CD4-positive, alpha-beta T cell treated with Interferon gamma for 1 hour (primary cell): ENCODE results near the gene MRPL9.

Source experiments
- DNase-seq: peaks from one replicate; pipeline ENCODE4 v3.0.0-alpha.2; 2020

MRPL9 gene

DNA sequence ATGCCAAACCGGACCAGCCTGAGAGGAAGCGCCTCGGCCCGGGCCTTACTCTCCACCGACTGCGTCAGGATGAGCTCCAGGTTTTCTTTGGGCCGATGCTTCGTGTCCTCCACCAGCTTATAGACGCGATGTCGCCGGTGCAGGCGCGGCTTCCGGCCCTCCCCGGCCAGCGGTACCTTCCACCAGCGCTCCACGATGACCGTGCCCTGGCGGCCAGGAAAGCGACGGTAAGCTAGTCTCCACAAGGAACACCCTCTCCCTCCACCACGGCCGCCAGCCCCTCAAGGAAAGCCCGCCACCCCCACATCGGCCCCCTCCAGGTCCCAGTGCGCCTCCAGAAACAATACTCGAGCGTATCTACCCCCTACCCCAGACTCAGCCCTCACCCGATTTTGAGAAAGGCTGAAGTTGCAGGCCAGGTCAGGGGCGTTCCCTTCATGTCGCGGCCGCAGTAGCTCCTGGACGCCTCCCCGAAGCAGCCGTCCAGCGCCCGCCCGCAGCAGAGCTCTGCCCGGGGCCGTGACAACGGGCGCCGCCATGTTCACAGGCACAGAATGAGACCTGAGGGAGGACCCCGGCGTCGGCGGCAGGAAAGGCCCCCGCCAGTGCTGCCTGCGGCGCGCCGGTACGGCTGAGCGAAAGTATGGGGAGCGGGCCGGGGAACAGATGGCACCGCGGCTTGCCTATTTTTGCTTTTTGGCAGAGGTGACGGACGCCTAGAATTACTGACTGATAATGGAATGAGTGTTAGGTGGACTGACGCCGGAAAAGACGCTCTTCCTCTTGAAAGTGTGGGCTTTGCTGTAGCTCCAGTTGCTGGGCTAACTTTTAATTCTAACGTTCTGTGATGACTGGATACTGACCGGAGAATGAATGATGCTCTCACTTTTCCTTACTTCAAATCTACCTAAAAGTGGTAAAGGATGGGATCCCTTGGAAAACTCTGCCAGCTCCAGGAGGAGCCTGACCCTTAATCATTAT is at the start of gene MRPL9:
Gene MRPL9 (minus strand): TSS at position 556 of the 981 bp plus-strand sequence. CDS start 17 bp downstream, at position 539.
- peak; percentile 81 for DNase-seq

DNA sequence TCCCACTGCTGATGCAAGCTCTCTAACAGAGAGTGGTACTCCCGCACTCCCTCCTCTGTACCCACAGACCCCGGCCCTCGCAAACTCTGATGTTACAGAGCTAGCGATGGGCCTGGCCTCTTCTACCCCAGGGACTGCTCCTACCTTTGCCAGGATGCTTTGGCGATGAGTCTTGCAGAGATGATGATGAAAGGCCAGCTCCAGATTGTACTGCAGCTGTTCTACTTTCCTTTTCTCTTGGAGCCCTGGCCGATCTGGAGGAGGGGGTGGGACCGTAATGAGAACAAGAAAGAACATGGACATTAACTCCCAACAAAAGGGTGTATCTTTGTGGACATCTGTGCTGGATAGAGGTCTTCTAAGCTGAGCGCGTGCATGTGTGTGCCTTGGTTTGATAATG is 47.9 kb upstream of the MRPL9 start:
- no peak for DNase-seq

DNA sequence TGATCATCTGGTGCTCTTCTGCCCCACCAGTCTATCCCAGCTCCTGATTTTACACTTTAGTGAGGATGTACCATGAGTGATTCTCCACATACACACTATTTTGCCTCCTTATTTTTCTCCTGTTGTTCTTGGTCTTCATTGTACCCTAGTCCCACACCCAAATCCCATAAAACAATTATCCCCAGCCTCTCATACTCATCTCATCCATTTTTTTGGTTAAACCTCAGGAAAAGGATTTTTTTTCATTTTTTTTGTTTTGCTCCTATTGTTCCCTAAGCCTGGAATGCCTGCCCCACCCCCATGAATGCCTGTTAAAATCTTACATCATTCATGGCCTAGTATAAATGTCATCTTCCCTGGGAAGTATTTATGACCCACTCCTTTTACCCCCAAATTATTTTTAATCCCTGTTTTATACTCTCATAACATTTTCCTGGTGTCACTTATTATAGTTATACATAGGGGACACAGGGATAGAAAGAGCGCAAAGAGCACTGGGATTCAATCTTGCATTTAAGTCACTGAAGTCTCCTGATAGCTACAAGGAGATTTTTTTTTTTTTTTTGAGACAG is 46.8 kb upstream of the MRPL9 start:
- no peak for DNase-seq

DNA sequence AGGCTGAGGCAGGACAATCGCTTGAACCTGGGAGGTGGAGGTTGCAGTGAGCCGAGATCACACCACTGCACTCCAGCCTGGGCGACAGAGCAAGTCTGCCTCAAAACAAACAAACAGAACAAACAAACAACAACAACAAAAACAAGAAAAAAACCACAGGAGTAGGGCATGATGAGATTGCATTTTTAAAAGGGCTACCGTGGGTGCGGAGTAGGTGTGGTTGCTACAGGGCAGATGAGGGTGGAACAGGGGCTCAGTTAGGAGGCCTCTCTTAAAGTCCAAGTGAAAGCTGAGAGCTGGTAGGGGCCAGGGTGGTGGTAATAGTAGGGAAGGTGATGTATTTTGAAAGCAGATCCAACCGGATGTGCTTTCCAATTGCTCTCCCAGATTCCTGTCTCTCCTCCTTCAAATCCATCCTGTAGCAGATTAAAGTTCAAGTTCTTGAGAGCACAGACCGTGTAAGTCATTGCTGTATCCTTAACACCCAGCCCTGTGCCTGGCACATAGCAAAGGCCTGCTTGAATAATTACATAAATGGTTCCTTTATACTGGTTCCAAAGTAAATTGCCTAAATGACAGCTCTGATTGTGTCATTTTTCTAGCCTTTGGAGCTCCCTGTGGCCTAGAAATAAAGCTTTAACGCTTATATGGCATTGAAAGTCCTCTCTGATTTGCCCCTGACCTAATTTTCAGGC is 46.1 kb upstream of the MRPL9 start:
- DNase-seq: no peak

DNA sequence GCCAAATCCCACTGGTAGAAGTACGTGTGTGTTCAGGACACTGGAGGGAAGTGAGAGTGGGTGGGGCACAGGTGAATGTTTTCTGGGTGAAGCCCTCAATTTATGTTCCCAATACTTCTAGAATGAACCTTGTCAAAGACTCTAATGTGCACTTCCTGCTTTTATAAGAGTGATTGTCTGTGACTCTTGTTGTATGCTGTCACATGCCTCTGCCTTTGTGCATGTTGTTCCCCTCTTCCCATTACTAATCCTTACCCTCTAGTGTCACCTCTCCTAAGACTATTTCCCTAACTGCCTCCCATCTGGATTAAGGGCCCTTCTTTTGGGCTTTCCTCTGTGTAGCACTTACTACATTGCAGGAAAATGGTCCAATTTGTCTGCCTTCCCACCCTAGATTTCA is 44.5 kb upstream of the MRPL9 start:
- DNase-seq: no peak

DNA sequence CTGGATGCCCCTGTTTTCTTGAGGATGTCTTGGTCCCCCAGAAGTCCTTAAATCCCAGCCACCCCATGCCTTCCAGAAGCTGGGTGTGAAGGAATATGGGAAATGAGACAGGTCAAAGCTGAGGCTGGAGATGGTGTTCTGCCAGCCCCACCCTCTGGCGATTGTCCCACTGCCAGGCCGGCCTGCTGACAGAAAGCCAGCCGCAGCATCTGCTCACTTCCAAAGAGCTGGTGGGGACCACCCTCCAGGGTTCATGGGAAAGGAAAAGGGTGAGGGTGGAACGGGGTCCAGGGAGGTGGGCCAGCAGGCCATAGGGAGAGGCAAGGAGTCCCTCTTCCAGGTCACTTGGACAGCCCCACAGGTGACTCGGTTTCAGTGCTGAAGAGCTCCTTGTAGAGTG is 43.8 kb upstream of the MRPL9 start:
- no peak for DNase-seq

DNA sequence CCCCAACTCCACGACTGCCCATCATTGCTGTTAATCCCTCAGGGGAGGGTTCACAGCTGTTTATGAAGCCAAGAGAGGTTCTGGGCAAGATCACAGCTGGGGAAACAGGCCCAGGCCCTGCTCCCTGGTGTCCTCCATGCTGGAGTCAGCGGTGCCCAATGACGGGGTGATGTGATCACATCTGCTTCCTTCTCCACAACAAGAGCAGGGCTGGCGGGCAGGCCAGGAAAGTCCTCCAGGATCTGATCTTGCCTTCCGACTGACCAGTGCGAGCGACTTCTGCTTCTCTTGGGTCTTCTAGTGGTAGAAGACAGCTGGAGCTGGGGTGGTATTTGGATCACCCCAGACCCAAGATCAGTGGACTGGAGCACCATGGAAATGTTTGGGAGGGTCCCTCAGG is 42.9 kb upstream of the MRPL9 start:
- no peak for DNase-seq

DNA sequence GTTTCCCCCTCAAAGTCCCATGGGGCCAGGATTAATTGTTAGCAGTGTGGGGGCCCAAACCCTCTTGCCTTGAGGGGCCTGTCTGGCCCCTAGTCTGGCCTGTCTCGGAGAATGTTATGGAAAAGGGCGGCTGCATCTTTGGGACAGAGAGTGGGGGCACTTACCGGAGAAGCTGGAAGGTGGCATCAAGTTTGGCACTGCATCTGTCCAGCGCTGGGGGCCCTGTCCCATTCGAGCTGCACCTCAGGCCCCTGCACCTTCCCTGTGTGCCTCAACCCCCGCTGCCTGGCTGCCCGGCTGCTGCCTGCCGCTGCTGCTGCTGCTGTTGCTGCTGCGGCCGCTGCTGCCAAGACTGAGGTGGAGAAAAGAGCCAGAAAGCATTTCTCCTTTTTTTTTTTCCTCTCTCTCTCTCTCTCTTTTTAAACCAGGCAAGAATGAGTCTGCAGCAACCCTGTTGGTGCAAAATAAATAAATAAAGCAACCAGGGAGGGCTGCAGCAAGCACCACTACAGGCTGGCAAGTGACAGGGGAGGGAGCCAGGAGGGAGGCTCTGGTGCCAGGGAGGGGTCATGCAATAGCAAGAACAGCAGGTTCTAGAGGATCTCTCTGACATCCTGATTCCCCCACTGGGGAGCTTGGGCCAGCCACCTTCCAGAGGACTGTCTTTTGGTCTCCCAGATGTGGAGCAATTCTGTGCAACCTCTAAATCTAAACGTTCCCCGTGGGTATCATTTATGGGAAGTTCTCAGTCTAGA is 41.9 kb upstream of the MRPL9 start, which contains the start of gene LINGO4:
Gene LINGO4 (minus strand): TSS at position 354 of the 755 bp plus-strand sequence. CDS start 2,715 bp downstream, outside the sequence.
- no peak for DNase-seq

DNA sequence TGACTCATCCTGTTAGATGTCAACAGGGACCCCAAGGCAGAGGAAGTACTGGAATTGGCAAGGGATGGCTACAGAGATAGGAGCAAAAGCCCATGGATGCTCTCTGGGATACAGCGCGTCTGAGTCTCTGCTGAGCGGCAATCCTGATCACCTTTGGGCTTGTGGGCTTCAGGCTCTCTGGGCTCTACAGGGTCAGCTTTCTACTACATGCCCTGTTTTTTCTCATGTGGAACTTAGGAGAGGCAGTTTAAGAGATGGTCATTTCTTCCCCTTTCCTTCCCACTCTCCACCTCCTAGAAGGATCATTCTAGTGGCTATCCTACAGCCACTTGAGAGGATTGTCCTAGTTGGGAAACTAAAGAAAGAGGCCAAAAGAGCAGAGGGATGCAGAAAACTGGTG is 40.6 kb upstream of the MRPL9 start:
- no peak for DNase-seq

DNA sequence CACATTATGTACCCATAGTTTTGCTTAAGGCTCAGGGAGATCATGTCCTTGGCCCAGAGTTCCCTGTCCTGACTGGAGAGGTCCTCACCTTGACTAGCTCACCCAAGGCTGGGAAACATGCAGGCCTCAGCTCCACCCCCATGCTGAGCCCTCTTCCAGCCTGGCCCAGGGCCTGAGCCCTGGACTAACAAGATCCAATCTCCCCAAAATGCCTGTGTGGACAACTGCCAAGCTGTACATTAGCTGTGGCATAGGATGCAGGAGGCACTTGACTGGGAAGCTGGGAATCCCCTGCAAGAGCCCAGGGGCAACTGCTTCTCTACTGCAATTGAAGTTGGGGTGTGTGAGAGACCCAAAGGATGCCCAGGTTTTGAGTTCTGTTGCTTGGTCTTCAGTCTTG is 39.9 kb upstream of the MRPL9 start:
- DNase-seq: no peak

DNA sequence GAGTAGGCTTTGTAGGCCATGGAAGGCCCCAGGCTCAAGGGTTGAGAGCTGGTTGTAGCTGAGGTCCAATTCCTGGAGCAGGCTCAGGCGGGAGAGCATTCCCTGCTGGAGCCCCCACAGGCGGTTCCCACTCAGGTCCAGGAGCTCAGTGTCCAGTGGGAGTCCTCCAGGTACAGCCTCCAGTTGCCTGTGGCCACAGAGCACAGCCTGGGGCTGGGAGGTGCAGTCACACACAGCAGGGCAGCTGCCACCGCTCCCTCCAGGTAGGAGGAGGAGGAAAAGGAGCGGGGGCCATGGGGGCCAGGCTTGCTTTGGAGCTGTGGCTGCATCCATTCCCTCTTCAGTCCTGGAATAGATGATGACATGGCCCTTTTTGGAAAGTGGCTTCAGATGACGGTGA is 39.1 kb upstream of the MRPL9 start:
- DNase-seq: no peak

DNA sequence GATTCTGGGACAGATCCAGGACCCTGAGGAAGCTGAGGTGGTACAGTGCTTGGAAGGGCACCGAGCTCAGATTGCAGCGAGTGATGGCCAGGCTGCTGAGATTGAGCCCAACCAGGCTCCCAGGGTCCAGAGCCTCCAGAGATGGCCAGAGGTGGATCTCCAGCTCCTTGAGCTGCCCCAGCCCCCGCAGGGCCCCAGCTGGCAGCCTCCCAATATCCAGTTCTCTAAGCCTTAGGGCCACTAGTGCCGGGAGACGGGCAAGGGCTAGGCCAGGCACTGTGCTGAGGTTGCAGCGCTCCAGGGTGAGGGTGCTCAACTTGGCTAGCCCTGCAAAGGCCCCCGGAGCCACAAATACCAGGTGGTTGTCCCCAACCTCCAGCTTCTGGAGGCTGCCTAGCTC is 38.5 kb upstream of the MRPL9 start:
- no peak for DNase-seq

DNA sequence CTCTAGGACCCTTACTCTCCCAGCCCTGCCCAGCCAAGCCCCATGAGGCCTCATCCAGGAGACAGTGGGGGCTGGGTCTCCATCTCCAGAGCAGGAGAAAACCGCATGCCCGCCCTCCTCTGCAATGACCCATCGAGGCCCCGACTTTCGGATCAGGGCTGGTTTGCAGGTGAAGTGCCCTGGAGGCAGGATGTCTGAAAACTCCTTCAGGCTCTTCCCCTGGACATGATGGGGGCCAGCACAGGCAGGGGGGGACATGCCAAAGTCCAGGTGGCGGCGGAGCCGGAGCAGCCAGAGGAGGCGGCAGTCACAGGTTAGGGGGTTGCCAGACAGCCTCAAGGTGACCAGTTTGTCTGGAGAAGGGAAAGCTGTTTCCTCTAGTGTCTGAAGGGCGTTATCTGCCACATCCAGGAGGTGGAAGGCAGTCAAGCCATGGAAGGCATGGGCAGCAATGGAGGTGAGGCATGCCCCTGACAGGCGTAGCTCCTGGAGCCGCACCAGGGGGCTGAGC is 38.1 kb upstream of the MRPL9 start:
- no peak for DNase-seq

DNA sequence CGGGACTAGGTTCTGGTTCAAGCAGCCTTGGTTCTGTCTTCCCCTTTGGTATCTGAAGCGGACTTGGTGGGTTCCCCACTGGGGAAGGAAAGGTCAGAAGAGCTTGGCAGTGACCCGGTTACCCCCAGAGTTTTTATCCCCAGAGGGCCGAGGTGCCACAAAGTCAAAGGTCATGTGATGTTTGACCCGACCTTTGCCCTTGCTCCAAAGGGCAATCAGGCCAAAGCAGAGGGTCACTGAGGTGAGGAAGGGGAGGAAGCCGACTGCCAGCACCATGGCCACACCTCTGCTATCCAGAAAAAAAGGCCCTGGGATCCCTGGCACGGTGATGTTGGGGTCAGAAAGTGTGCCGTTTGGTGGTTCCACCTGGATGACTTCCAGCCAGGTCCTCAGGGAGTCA is 37.5 kb upstream of the MRPL9 start:
- DNase-seq: no peak

DNA sequence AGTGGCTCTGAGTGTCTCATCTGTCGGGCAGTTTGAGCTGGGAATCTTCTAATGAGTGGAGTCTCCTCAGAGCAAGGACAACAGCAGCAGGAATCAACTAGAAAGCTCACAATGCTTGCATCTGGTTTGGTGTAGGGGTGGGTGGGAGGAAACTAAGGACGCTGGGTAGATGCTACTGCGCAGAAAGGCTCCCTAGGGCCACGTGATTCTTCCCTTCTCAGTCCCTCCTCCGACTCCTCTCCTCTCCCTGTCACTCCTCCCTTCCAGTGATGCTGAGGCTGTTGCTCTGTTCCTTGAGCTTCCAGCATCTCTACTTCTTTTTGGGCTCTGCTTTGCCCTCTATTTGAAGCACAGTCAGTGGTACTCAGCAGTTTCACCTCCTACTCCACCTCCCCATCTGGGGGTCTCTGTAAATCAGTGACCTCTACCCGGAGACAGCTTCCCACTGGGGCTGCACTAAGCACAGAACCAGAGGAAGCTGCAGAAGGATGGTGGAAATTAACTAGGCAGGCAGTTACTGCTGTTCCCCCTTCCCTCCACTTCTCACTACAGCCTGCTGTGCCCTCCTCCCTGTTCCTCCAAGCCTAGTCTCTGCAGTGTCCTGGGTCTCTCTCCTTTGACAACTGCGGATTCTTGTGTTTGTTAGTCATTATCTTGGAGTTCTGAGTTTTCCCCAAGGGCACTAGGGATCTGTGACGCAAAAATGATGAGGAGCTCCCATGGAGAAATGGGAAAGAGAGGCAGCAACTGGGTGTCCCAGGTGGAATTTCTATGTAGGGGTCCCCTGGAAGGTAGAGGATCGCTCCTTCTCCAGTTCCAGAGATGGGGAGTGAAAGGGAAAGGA is 36.1 kb upstream of the MRPL9 start:
- DNase-seq: no peak

DNA sequence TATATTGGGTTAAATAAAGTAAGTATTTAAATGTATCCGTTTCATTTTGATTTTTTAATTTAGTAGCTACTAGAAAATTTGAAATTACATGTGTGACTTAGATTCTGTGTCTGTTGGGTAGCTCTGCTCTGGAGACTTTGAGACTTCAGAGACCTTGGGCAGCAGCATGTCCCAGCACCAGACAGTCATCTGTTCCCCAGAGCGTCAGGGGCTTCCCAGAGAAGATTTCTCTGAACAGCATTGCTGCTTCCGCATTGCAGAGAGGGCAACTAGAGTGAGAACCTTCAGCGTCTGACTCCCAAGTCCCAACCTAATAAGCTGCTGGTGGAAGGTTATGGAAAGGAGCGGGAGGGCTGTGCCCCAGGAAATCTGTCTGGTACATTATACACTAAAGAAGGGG is 35.3 kb upstream of the MRPL9 start:
- DNase-seq: no peak

DNA sequence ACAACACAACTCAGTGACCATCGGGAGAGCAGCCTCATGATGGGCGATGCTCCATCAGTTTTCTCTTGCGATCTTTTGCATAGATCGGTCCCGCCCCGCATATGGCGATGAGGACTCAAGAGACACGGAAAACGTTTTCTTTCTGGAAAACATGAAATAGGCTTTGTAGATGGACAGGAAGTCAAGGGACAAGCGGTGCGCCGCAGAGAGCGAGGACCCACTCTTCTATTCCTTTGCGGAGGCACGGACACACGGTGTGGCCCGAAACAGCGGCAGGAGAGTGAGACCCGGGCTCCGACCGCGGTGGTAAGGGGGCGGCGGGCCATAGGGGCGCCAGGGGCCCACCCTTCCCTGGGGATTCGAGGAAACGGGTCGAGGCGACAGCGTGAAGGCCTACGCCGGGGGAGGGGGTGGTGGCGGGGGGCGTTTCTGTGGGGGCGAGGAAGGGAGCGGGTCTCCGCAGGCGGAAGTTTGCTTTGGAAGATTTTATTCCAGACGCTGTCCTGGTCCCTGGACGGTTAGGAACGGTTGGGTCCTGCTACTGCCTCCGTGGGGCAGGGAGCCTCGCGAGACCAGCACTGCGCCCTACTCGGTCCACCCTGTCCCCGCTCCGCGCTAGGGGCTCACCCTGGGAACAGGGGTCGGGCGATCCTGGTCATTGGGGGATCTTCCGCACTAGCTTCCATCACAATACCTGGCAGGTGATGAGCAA is 27.8 kb upstream of the MRPL9 start:
- no peak for DNase-seq

DNA sequence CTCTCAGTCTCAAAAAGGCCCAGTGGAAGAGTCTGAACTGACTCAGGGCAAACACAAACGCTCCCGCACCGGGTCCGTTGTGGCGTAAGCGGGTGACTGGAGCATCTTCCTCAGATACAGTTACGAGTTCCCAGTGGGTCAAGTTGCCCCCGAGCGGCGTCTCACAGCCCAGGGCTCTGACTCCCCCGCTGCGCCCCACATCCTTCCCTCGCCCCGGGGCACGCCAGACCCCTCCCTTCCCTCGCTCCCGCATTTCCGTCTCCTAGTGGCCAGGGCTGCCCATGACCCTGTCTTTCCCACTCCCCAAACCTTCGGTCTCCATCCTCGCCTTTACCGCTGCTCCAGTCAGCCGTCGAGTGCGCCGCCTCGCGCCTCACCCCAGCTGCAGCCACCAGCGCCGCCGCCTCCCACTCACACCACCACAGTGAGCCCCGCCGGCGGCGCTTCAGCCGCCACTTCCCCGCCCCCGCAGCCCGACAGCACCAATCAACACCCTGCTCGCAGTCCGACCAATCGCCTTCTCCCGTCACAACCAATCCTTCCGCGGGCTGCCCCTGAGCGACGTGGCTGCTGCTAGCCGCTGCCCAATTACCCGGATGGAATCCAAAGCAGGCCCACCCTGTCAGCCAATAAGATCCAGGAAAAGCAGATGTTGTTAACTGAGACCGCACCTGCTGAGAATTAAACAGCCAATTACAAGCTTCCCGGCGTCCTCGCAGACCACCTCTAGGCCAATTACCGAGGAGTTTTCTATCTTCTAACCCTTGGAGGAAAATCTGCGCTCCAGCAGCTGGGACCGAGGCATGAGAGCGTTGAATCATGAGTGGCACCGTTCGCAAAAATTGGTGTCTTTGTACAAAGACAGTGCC is 27.0 kb upstream of the MRPL9 start, which contains the start of gene TDRKH:
Gene TDRKH (minus strand): TSS at position 430 of the 869 bp plus-strand sequence. CDS start 7,478 bp downstream, outside the sequence.
- DNase-seq: peak; percentile 99

DNA sequence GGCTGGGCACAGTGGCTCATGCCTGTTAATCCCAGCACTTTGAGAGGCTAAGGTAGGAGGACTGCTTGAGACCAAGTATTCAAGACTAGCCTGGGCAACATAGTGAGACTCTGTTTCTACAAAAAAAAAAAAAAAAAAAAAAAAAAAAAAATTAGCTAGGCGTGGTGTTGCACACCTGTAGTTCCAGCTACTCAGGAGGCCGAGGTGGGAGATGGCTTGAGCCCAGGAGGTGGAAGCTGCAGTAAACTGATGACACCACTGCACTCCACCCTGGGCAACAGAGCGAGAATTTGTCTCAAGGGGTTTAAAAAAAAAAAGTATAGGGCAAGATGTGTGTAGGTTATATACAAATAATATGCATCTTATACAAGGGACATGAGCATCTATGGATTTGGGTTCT is 24.4 kb upstream of the MRPL9 start:
- no peak for DNase-seq

DNA sequence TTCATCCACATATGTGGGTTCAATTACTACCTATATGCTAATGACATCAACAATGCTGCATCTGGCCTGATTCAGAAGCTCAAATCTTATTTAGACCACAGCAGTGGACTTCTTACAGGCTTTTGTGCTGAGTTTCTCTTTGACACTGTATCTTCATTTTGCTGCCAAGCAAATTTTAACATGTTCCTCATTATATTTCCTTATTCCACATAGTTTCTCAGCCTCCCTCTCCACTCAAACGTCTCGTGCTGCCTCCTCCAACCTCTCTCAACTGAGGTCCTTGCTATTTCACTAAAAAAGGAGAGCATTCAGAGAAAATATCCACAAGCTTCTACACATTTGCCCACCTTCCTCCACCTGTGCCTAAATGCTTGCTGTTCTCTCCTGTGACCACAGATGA is 20.5 kb upstream of the MRPL9 start:
- no peak for DNase-seq
